ENCODE results near the gene TMPRSS11D. TPM values are rescaled to one million over a fixed set of nuclear protein-coding genes. Genes with fewer than 3 reads are reported as not detected.

TMPRSS11D gene
- total and polyA plus RNA-seq, 2 of the 8 experiments (the other 6 are each of a cell fraction or from before 2014, with no cell fraction given) = not detected

- H3K27ac ChIP-seq (ENCODE audit: low read depth, low read length) = no peak overlapping the region
- 91% methylated on average over 4 of the region's 4 CpGs; no CpG with 5 or more reads in 1 of the 2 experiments for WGBS, 2 experiments (ENCODE audit: extremely low coverage in 1 of 2, insufficient coverage in 1 of 2, insufficient read length in 1 of 2, insufficient replicate concordance in 2 of 2, low coverage in 1 of 2, low lambda C conversion rate in 2 of 2, missing lambda C conversion rate in 1 of 2)
- no peak overlapping the region for H2BK12ac ChIP-seq (ENCODE audit: low read depth, low read length)
- H3K4me1 ChIP-seq (replicated peaks in 1 of 4; ENCODE audit: control insufficient read depth in 3 of 4, insufficient read depth in 4 of 4, low read length in 3 of 4) = no peaks in the 10 kb centered on the region
- no peak overlapping the region for H3K4ac ChIP-seq (replicated peaks; ENCODE audit: insufficient read length, low read depth, low read length)
- no peak overlapping the region for H4K8ac ChIP-seq (ENCODE audit: extremely low read depth, insufficient read depth, low read length)
- H3K79me2 ChIP-seq (ENCODE audit: control insufficient read depth in 1 of 2, insufficient read depth in 2 of 2, low read length in 2 of 2) = no peaks in the 10 kb centered on the region
- no peak overlapping the region for H2BK5ac ChIP-seq (ENCODE audit: low read depth, low read length)
- no peaks in the 10 kb centered on the region for H3K27me3 ChIP-seq (replicated peaks in 1 of 4; ENCODE audit: control insufficient read depth in 3 of 4, extremely low read depth in 1 of 4, insufficient read depth in 3 of 4, low read length in 3 of 4)
- H3K9ac ChIP-seq (replicated peaks in 1 of 4; ENCODE audit: extremely low read depth in 1 of 4, low read depth in 3 of 4, low read length in 3 of 4) = no peak overlapping the region
- FAIRE-seq (no peak), DNase-seq (ENCODE audit: low read depth in 1 of 2, low spot score in 2 of 2) (no peak)
- no peak overlapping the region for H3K23ac ChIP-seq (ENCODE audit: insufficient read length)
- CTCF ChIA-PET (ENCODE audit: partially characterized antibody) = interaction anchor here (1.1 to 1.9 kb wide), 6 partner anchors 41 to 306 kb away, joined by 3 to 8 read pairs (median 4); no protein-coding TSS in a partner anchor
- H3K36me3 ChIP-seq (ENCODE audit: control insufficient read depth in 2 of 4, insufficient read depth in 4 of 4, low read length in 3 of 4) = no peaks in the 10 kb centered on the region
- no peaks in the 10 kb centered on the region for H3K9me3 ChIP-seq (ENCODE audit: insufficient read depth in 2 of 2, low read depth in 1 of 2, low read length in 1 of 2)
- H3K14ac ChIP-seq (ENCODE audit: insufficient read length) = no peak overlapping the region
- H2AFZ ChIP-seq (ENCODE audit: low read length) = no peak overlapping the region
- no peak overlapping the region for H2BK15ac ChIP-seq (ENCODE audit: low read length)
- no peaks in the 10 kb centered on the region for H3K23me2 ChIP-seq (ENCODE audit: low read depth, low read length)
- H3K18ac ChIP-seq (ENCODE audit: extremely low read depth, low read length) = no peak overlapping the region
- H4K20me1 ChIP-seq (replicated peaks in 1 of 2; ENCODE audit: control insufficient read depth in 1 of 2, insufficient read depth in 2 of 2, low read length in 2 of 2) = no peaks in the 10 kb centered on the region
- H3K79me1 ChIP-seq (ENCODE audit: low read depth, low read length) = no peaks in the 10 kb centered on the region
- H4K5ac ChIP-seq (ENCODE audit: insufficient read length, low read depth, low read length) = no peak overlapping the region
- H4K91ac ChIP-seq (replicated peaks; ENCODE audit: insufficient read length, low read length) = no peak overlapping the region
- H2AK5ac ChIP-seq (ENCODE audit: low read depth, low read length) = no peak overlapping the region
- no peak overlapping the region for H2BK20ac ChIP-seq (ENCODE audit: low read length)
- no peak overlapping the region for H3K4me3 ChIP-seq (ENCODE audit: extremely low read depth in 1 of 4, insufficient read depth in 2 of 4, low read depth in 3 of 4, low read length in 4 of 4)
- no peak overlapping the region for H3K4me2 ChIP-seq (ENCODE audit: insufficient read depth in 1 of 2, low read depth in 2 of 2, low read length in 2 of 2)
- POLR2A ChIA-PET (ENCODE audit: partially characterized antibody) = no interaction called here
- H3K56ac ChIP-seq (replicated peaks; ENCODE audit: insufficient read length, low read depth, low read length) = no peak overlapping the region
- no peak overlapping the region for H2BK120ac ChIP-seq (replicated peaks; ENCODE audit: low read depth, low read length)
- TF ChIP-seq SUZ12 (IDR thresholded peaks at IDR 0.05; ENCODE audit: low read length) (no peak), CEBPB (IDR thresholded peaks at IDR 0.05; ENCODE audit: low read depth, low read length) (no peak), TAF7 (optimal IDR thresholded peaks at IDR 0.05; ENCODE audit: borderline replicate concordance, low read depth, low read length) (no peak), SIX5 (IDR thresholded peaks at IDR 0.05; ENCODE audit: low read depth, low read length) (no peak), CTCF (IDR thresholded peaks at IDR 0.05; ENCODE audit: control extremely low read depth in 1 of 3, insufficient read depth in 1 of 3, low read depth in 1 of 3, low read length in 3 of 3) (no peak), RXRA (IDR thresholded peaks at IDR 0.05; ENCODE audit: insufficient read depth, low read depth, low read length) (no peak), EP300 (IDR thresholded peaks at IDR 0.05; ENCODE audit: borderline replicate concordance in 1 of 2, low read depth in 2 of 2, low read length in 2 of 2) (no peak), E2F6 (IDR thresholded peaks at IDR 0.05) (no peak), RNF2 (IDR thresholded peaks at IDR 0.05; ENCODE audit: borderline replicate concordance, low read depth, low read length, missing control alignments, poor library complexity, severe bottlenecking) (no peak)
Measured at GRCh38 chr4:67869580-67870190, 14.1 kb downstream of the TMPRSS11D start.
